Measurements from ENCODE around the gene DPP7. TPM values are rescaled to one million over a fixed set of nuclear protein-coding genes. Genes with fewer than 3 reads are reported as not detected.
"Not testable (repeated sequence)": the region's sequence is repeated elsewhere in the genome, so short reads cannot be mapped to it uniquely, and the experiment has no call there.

Gene DPP7
- total RNA-seq, 4 donors from 2014 or later = 23.2 to 100 (median 76.8) TPM

GRCh38 chr9:137138722-137139467 lies 24.4 kb upstream of the DPP7 start, which contains the start of gene GRIN1:
Gene GRIN1 (plus strand): TSS chr9:137139154. CDS start chr9:137139487, 333 bp downstream.
- no peaks in the 10 kb centered on the region for H3K9me3 ChIP-seq
- intact Hi-C loops (cut with DNase I; ENCODE audit: low total_unique reads) = no loop called here
- peaks cover 0 to 12% of the 10 kb centered on the region in 2 donors for H3K4me1 ChIP-seq
- no peaks in the 10 kb centered on the region for H3K36me3 ChIP-seq
- TF ChIP-seq POLR2A (IDR thresholded peaks at IDR 0.05) (no peak), CTCF (IDR thresholded peaks at IDR 0.05) (no peak)
- peaks cover 0 to 33% of the 10 kb centered on the region in 2 donors for H3K27me3 ChIP-seq
- H3K4me3 ChIP-seq = no peak within 1 kb of the TSS
- no peak within 1 kb of the TSS for H3K27ac ChIP-seq
- no peak for DNase-seq

GRCh38 chr9:137138058-137138721 lies 23.7 kb upstream of the DPP7 start:
- H3K36me3 ChIP-seq = no peaks in the 10 kb centered on the region
- H3K27ac ChIP-seq = no peak overlapping the region
- no peak overlapping the region for H3K4me3 ChIP-seq
- no peaks in the 10 kb centered on the region for H3K9me3 ChIP-seq
- TF ChIP-seq POLR2A (IDR thresholded peaks at IDR 0.05) (no peak), CTCF (IDR thresholded peaks at IDR 0.05) (no peak)
- H3K27me3 ChIP-seq = peaks cover 0 to 37% of the 10 kb centered on the region in 2 donors
- H3K4me1 ChIP-seq = peaks cover 0 to 12% of the 10 kb centered on the region in 2 donors
- no peak for DNase-seq
- intact Hi-C loops (cut with DNase I; ENCODE audit: low total_unique reads) = no loop called here

GRCh38 chr9:137136881-137137607 lies 22.5 kb upstream of the DPP7 start:
- no peaks in the 10 kb centered on the region for H3K36me3 ChIP-seq
- H3K4me3 ChIP-seq = no peak overlapping the region
- intact Hi-C loops (cut with DNase I; ENCODE audit: low total_unique reads) = no loop called here
- H3K27ac ChIP-seq = no peak overlapping the region
- TF ChIP-seq CTCF (IDR thresholded peaks at IDR 0.05) (no peak), POLR2A (IDR thresholded peaks at IDR 0.05) (no peak)
- H3K4me1 ChIP-seq = peaks cover 0 to 12% of the 10 kb centered on the region in 2 donors
- H3K9me3 ChIP-seq = no peaks in the 10 kb centered on the region
- peaks cover 0 to 37% of the 10 kb centered on the region in 2 donors for H3K27me3 ChIP-seq
- DNase-seq = no peak

- Histone ChIP-seq H3K4me1 (peaks cover 0 to 12% of the 10 kb centered on the region in 2 donors), H3K4me3 (no peak overlapping the region), H3K36me3 (no peaks in the 10 kb centered on the region), H3K27ac (no peak overlapping the region), H3K9me3 (no peaks in the 10 kb centered on the region), H3K27me3 (peaks cover 0 to 37% of the 10 kb centered on the region in 2 donors)
- intact Hi-C loops (cut with DNase I; ENCODE audit: low total_unique reads) = no loop called here
- no peak for DNase-seq
- TF ChIP-seq POLR2A (IDR thresholded peaks at IDR 0.05) (no peak), CTCF (IDR thresholded peaks at IDR 0.05) (no peak)
Observed at GRCh38 chr9:137136261-137136880, 21.8 kb upstream of the DPP7 start.

GRCh38 chr9:137135154-137135553 lies 20.6 kb upstream of the DPP7 start:
- H3K27ac ChIP-seq; intact Hi-C loops (cut with DNase I; ENCODE audit: low total_unique reads): not testable (repeated sequence)

More at GRCh38 chr9:137135154-137135553, 20.6 kb upstream of the DPP7 start:
- not testable (repeated sequence) for H3K9me3 ChIP-seq, H3K36me3 ChIP-seq, DNase-seq, H3K4me3 ChIP-seq
- H3K27me3 ChIP-seq = peaks cover 0 to 31% of the 10 kb centered on the region in 2 donors
- peaks cover 0 to 12% of the 10 kb centered on the region in 2 donors for H3K4me1 ChIP-seq
